Glutamatergic neuron (in vitro differentiated cells): ENCODE data around the gene SETD3. TPM values are rescaled to one million over a fixed set of nuclear protein-coding genes. Genes with fewer than 3 reads are reported as not detected.

ENCODE experiments used
- DNase-seq: peaks from one replicate; pipeline ENCODE4 v3.0.0; 2022
- H3K27ac Mint-ChIP-seq: one replicate; pipeline ENCODE4 v1.8.0; 2020; ENCODE audit warnings: mild to moderate bottlenecking, mixed read lengths, inconsistent platforms; ENCODE audit not compliant: unreplicated experiment
- H3K27me3 Mint-ChIP-seq: one replicate; pipeline ENCODE4 v1.8.0; 2020; ENCODE audit warnings: mild to moderate bottlenecking, moderate library complexity, mixed read lengths, inconsistent platforms; ENCODE audit not compliant: unreplicated experiment
- H3K36me3 Mint-ChIP-seq: one replicate; pipeline ENCODE4 v1.8.0; 2020; ENCODE audit warnings: mild to moderate bottlenecking, mixed read lengths, inconsistent platforms; ENCODE audit not compliant: unreplicated experiment
- H3K4me1 Mint-ChIP-seq: one replicate; pipeline ENCODE4 v1.8.0; 2020; ENCODE audit warnings: mild to moderate bottlenecking, low read depth, mixed read lengths, inconsistent platforms; ENCODE audit not compliant: unreplicated experiment
- H3K4me3 Mint-ChIP-seq: one replicate; pipeline ENCODE4 v1.8.0; 2020; ENCODE audit warnings: mild to moderate bottlenecking, mixed read lengths, inconsistent platforms; ENCODE audit not compliant: unreplicated experiment
- H3K9me3 Mint-ChIP-seq: one replicate; pipeline ENCODE4 v1.8.0; 2020; ENCODE audit warnings: mild to moderate bottlenecking, moderate library complexity, mixed read lengths, inconsistent platforms; ENCODE audit not compliant: unreplicated experiment
- total RNA-seq: library from RNA; stranded (reverse); fragmentation: NEBNext Ultra II Directional; extraction: Animal tissue kit (Norgen Biotek cat#: 25700); gene quantifications from one replicate; pipeline ENCODE4 v1.2.1, GENCODE V29; 2021; ENCODE audit not compliant: unreplicated experiment
- TF ChIP-seq, protein P1 (sequence below): fragments of 200-600 bp; sonication (generic); IDR thresholded peaks from one replicate; pipeline ENCODE4 v1.5.0; 2021; ENCODE audit not compliant: partially characterized antibody, unreplicated experiment

The SETD3 gene
- total RNA-seq, 1 donor from 2014 or later: 46.2 TPM

DNA sequence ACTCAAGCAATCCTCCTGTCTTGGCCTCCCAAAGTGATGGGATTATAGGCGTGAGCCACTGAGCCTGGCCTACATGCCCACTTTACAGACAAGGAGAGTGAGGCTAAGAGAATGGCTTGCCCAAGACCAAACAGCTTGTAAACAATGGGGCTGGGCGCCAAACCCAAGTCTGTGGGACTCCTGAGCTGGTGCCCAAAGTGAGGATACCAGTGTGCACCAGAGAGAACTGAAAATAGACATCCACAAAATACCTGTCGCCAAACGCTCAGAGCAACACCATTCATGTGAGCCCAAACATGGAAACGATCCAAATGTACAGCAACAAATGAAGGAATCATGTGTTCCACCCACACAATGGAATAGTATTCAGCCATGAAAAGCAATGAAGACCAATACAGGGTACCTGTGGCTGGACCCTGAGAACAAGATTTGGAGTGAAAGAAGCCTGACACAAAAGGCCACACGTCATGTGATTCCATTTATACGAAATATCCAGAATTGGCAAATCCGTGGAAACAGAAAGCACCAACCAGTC is 38.8 kb upstream of the SETD3 start:
- Mint-ChIP-seq H3K27me3 (peaks cover 8% of the 10 kb centered on the region), H3K4me3 (no peak overlapping the region), H3K36me3 (no peaks in the 10 kb centered on the region), H3K4me1 (peaks cover 10% of the 10 kb centered on the region), H3K9me3 (peaks cover 8% of the 10 kb centered on the region), H3K27ac (no peak overlapping the region)
- TF ChIP-seq, protein P1, sequence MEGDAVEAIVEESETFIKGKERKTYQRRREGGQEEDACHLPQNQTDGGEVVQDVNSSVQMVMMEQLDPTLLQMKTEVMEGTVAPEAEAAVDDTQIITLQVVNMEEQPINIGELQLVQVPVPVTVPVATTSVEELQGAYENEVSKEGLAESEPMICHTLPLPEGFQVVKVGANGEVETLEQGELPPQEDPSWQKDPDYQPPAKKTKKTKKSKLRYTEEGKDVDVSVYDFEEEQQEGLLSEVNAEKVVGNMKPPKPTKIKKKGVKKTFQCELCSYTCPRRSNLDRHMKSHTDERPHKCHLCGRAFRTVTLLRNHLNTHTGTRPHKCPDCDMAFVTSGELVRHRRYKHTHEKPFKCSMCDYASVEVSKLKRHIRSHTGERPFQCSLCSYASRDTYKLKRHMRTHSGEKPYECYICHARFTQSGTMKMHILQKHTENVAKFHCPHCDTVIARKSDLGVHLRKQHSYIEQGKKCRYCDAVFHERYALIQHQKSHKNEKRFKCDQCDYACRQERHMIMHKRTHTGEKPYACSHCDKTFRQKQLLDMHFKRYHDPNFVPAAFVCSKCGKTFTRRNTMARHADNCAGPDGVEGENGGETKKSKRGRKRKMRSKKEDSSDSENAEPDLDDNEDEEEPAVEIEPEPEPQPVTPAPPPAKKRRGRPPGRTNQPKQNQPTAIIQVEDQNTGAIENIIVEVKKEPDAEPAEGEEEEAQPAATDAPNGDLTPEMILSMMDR: no peak
- no peak for DNase-seq

- peak; percentile 79 for DNase-seq
- H3K4me3 Mint-ChIP-seq: no peak overlapping the region
- H3K9me3 Mint-ChIP-seq: peaks cover 10% of the 10 kb centered on the region
- H3K4me1 Mint-ChIP-seq: peaks cover 8% of the 10 kb centered on the region
- no peaks in the 10 kb centered on the region for H3K36me3 Mint-ChIP-seq
- TF ChIP-seq, protein P1: peak; percentile 99
- peaks cover 8% of the 10 kb centered on the region for H3K27me3 Mint-ChIP-seq
- H3K27ac Mint-ChIP-seq: no peak overlapping the region
Measured at GRCh38 chr14:99518441-99519346, 38.0 kb upstream of the SETD3 start.

GRCh38 chr14:99517643-99518381 is 37.2 kb upstream of the SETD3 start:
- Mint-ChIP-seq H3K4me1 (peaks cover 8% of the 10 kb centered on the region), H3K4me3 (no peak overlapping the region), H3K9me3 (peaks cover 10% of the 10 kb centered on the region), H3K36me3 (no peaks in the 10 kb centered on the region), H3K27ac (no peak overlapping the region), H3K27me3 (peaks cover 8% of the 10 kb centered on the region)
- TF ChIP-seq, protein P1: no peak
- DNase-seq: no peak

- Mint-ChIP-seq H3K9me3 (peaks cover 14% of the 10 kb centered on the region), H3K4me1 (peaks cover 10% of the 10 kb centered on the region), H3K4me3 (no peak overlapping the region), H3K36me3 (no peaks in the 10 kb centered on the region), H3K27ac (no peak overlapping the region), H3K27me3 (peaks cover 8% of the 10 kb centered on the region)
- TF ChIP-seq, protein P1: no peak
- DNase-seq: no peak
Measured at GRCh38 chr14:99516871-99517642, 36.4 kb upstream of the SETD3 start.
